Endothelial cell of umbilical vein (primary cell): ENCODE data around the gene COG5. TPM values are rescaled to one million over a fixed set of nuclear protein-coding genes. Genes with fewer than 3 reads are reported as not detected.

Experiments
- BruUV-seq: library from RNA; stranded (reverse); fragments of 400-500 nt; replicated peaks from 2 replicates; lab custom pipeline; 2021; lab: Mats Ljungman, UMichigan
- CTCF ChIA-PET: fragments of 300-600, 350-600 bp; sonication (Branson Sonifier 250); formaldehyde crosslinking; loops from one replicate; lab custom pipeline; 2021; ENCODE audit warnings: antibody characterized with exemption, inconsistent platforms; lab: Charles Lee
- POLR2A ChIA-PET: fragments of 300-600, 350-600 bp; sonication (Branson Sonifier 250); formaldehyde crosslinking; loops from one replicate; lab custom pipeline; 2021; ENCODE audit warnings: antibody characterized with exemption, inconsistent platforms; lab: Charles Lee
- DNase-seq: peaks from one replicate; pipeline ENCODE4 v3.0.0-alpha.2; 2011; ENCODE audit warnings: low read depth, low spot score
- FAIRE-seq: peaks from 2 replicates; lab custom pipeline; 2011; peaks lifted over from hg19 to GRCh38; lab: Jason Lieb, UNC
- H2AFZ ChIP-seq: 2 replicates; pipeline ENCODE4 v1.6.0; 2012; ENCODE audit warnings: low read depth, low read length, control low read depth, inconsistent platforms
- H3K27ac ChIP-seq: 2 replicates; pipeline ENCODE4 v1.5.1; 2011; ENCODE audit warnings: low read depth, mild to moderate bottlenecking, control low read depth, low read length, moderate library complexity; ENCODE audit not compliant: insufficient read depth
- H3K27me3 ChIP-seq, 2 experiments: 2 replicates each; pipeline versions ENCODE4 v1.6.0 to v1.6.1; 2011; ENCODE audit warnings: low read length in 2 of 2, mixed read lengths in 1 of 2; ENCODE audit not compliant: control insufficient read depth in 2 of 2, insufficient read depth in 2 of 2
- H3K36me3 ChIP-seq, 2 experiments: 2 replicates in 1 of 2; 3 replicates in 1 of 2; pipeline ENCODE4 v1.5.1; 2011; ENCODE audit warnings: low read length in 2 of 2, mild to moderate bottlenecking in 1 of 2, moderate library complexity in 1 of 2; ENCODE audit not compliant: control insufficient read depth in 2 of 2, insufficient read depth in 2 of 2; ENCODE audit errors: extremely low read depth in 1 of 2
- H3K4me1 ChIP-seq: 3 replicates; pipeline ENCODE4 v1.5.1; 2011; ENCODE audit warnings: mild to moderate bottlenecking, low read length; ENCODE audit not compliant: control insufficient read depth, insufficient read depth; ENCODE audit errors: extremely low read depth
- H3K4me2 ChIP-seq: 2 replicates; pipeline ENCODE4 v1.6.1; 2011; ENCODE audit warnings: low read length, control low read depth, mixed read lengths; ENCODE audit not compliant: insufficient read depth
- H3K4me3 ChIP-seq, 3 experiments: fragments of 200-600 bp in 1 of 3; sonication (generic), shearing (Covaris generic) in 1 of 3; replicated peaks in 1 of 3; 2 replicates each; pipeline ENCODE4 v1.5.1; 2011 to 2016; ENCODE audit warnings: control low read depth in 3 of 3, low read length in 3 of 3, mild to moderate bottlenecking in 2 of 3, inconsistent platforms in 1 of 3, low read depth in 1 of 3, moderate library complexity in 1 of 3; ENCODE audit not compliant: insufficient read depth in 1 of 3
- H3K79me2 ChIP-seq: 2 replicates; pipeline ENCODE4 v1.6.0; 2012; ENCODE audit warnings: low read length, inconsistent platforms; ENCODE audit not compliant: control insufficient read depth, insufficient read depth
- H3K9ac ChIP-seq: replicated peaks from 2 replicates; pipeline ENCODE3; 2011; ENCODE audit warnings: low read length, control low read depth; ENCODE audit not compliant: insufficient read depth; ENCODE audit errors: extremely low read depth
- H3K9me1 ChIP-seq: replicated peaks from 3 replicates; pipeline ENCODE4 v1.6.0; 2011; ENCODE audit warnings: mild to moderate bottlenecking, low read length; ENCODE audit not compliant: control insufficient read depth, insufficient read depth; ENCODE audit errors: extremely low read depth
- H3K9me3 ChIP-seq: replicated peaks from 2 replicates; pipeline ENCODE4 v1.5.1; 2012; ENCODE audit warnings: low read length, inconsistent platforms; ENCODE audit not compliant: control insufficient read depth, insufficient read depth
- H4K20me1 ChIP-seq: replicated peaks from 2 replicates; pipeline ENCODE3; 2011; ENCODE audit warnings: mild to moderate bottlenecking, low read length; ENCODE audit not compliant: control insufficient read depth, insufficient read depth; ENCODE audit errors: extremely low read depth
- EZH2 ChIP-seq: IDR thresholded peaks from 2 replicates; pipeline ENCODE4 v1.6.1; 2012; ENCODE audit warnings: borderline replicate concordance, low read depth, mild to moderate bottlenecking, moderate library complexity, low read length, inconsistent platforms; ENCODE audit not compliant: severe bottlenecking
- FOS ChIP-seq: IDR thresholded peaks from 2 replicates; pipeline ENCODE4 v1.6.1; 2011; ENCODE audit warnings: mild to moderate bottlenecking, low read length, moderate library complexity, borderline replicate concordance; ENCODE audit not compliant: insufficient read depth
- GATA2 ChIP-seq: IDR thresholded peaks from 2 replicates; pipeline ENCODE4 v1.7.0; 2011; ENCODE audit warnings: low read depth, mild to moderate bottlenecking, moderate library complexity, mixed read lengths, low read length; ENCODE audit not compliant: insufficient read length, insufficient read depth
- JUN ChIP-seq: IDR thresholded peaks from 2 replicates; pipeline ENCODE4 v1.6.1; 2011; ENCODE audit warnings: borderline replicate concordance, low read depth; ENCODE audit not compliant: insufficient read length, insufficient read depth
- POLR2A ChIP-seq: IDR thresholded peaks from 2 replicates; pipeline ENCODE4 v1.6.1; 2012; ENCODE audit warnings: low read depth, mild to moderate bottlenecking, control low read depth, low read length
- POLR2AphosphoS5 ChIP-seq: IDR thresholded peaks from 2 replicates; pipeline ENCODE4 v1.6.1; 2012; ENCODE audit warnings: low read depth, mild to moderate bottlenecking, control low read depth, low read length, moderate library complexity; ENCODE audit not compliant: insufficient read depth
- dilution Hi-C: fragments of 300-500 bp; cut with MboI; formaldehyde crosslinking; loops from one replicate; pipeline ENCODE4 v1.15.0; 2019; ENCODE audit warnings: low sequenced_read_pairs; ENCODE audit not compliant: extremely low pct_ligation_motif_present
- intact Hi-C: fragments of 100-400 bp; cut with micrococcal nuclease; formaldehyde crosslinking; loops from one replicate; pipeline ENCODE4 v1.10.0; 2022
- polyA plus RNA-seq, 4 experiments: library from polyadenylated mRNA; depleted of rRNA in 3 of 4; stranded (reverse) in 3 of 4; unstranded in 1 of 4; fragments of >200 nt; gene quantifications; 2 replicates each; pipeline versions ENCODE4 v1.2.1 to v1.2.3, GENCODE V29; 2011 to 2012; ENCODE audit warnings: missing spikeins in 1 of 4
- total RNA-seq: library from RNA; stranded (reverse); gene quantifications from 2 replicates; pipeline ENCODE4 v1.2.3, GENCODE V29; 2021
- TF ChIP-seq, protein P1 (sequence below): IDR thresholded peaks from 2 replicates; pipeline ENCODE4 v1.6.1; 2011; ENCODE audit not compliant: insufficient read depth, insufficient read length
- TF ChIP-seq, protein P2 (sequence below), 2 donors: IDR thresholded peaks; 1 replicate in 1 of 2; 2 replicates in 1 of 2; pipeline ENCODE4 v1.5.1; 2011; ENCODE audit warnings: low read length in 2 of 2, mild to moderate bottlenecking in 2 of 2, moderate library complexity in 2 of 2, control low read depth in 1 of 2, inconsistent platforms in 1 of 2, low read depth in 1 of 2; ENCODE audit not compliant: insufficient read depth in 1 of 2; ENCODE audit errors: extremely low read depth in 1 of 2

The COG5 gene
- total and polyA plus RNA-seq, 2 donors (not counting 3 experiments of a cell fraction or from before 2014, with no cell fraction given): 18.8 to 45.3 TPM

DNA sequence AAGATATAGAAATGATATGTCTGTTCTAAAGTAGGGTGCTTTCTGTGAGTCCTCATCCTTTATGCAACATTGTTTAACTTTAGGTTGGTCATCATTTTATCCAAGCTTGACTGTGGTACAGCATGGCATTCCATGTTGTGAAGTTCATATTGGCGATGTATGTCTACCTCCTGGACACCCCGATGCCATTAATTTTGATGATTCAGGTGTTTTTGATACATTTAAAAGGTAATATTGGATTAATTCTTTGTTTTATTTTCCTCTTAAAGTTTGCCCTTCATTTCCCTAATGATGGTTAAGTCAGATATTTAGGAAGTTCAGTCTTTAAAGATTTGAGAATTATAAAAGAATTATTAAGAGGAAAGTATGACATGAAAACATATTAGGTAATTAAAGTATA lies 373.6 kb downstream of the COG5 start:
- dilution Hi-C loops (no loop called here), intact Hi-C loops (no loop called here)
- no peaks in the 10 kb centered on the region for H3K9me1 ChIP-seq
- POLR2A ChIA-PET: interaction anchor here (1.3 kb wide), 1 partner anchor 21 kb away, joined by 7 read pairs; the partner anchor contains the start of gene HBP1
- H3K79me2 ChIP-seq: no peaks in the 10 kb centered on the region
- no peak overlapping the region for H3K27ac ChIP-seq
- no peak overlapping the region for H3K9ac ChIP-seq
- no peaks in the 10 kb centered on the region for H3K27me3 ChIP-seq
- DNase-seq (no peak), FAIRE-seq (no peak)
- no peak overlapping the region for H2AFZ ChIP-seq
- no peak overlapping the region for H3K4me3 ChIP-seq
- no peak overlapping the region for H3K4me2 ChIP-seq
- no TSS peak for BruUV-seq
- CTCF ChIA-PET: interaction anchor here (1.0 to 1.5 kb wide), 3 partner anchors 10 to 685 kb away, joined by 3 to 5 read pairs (median 3); no protein-coding TSS in a partner anchor
- H3K4me1 ChIP-seq: peaks cover 4% of the 10 kb centered on the region
- TF ChIP-seq GATA2 (no peak), POLR2A (no peak), POLR2AphosphoS5 (no peak), EZH2 (no peak), JUN (no peak), FOS (no peak)
- TF ChIP-seq, protein P1, sequence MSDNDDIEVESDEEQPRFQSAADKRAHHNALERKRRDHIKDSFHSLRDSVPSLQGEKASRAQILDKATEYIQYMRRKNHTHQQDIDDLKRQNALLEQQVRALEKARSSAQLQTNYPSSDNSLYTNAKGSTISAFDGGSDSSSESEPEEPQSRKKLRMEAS: no peak
- TF ChIP-seq, protein P2, sequence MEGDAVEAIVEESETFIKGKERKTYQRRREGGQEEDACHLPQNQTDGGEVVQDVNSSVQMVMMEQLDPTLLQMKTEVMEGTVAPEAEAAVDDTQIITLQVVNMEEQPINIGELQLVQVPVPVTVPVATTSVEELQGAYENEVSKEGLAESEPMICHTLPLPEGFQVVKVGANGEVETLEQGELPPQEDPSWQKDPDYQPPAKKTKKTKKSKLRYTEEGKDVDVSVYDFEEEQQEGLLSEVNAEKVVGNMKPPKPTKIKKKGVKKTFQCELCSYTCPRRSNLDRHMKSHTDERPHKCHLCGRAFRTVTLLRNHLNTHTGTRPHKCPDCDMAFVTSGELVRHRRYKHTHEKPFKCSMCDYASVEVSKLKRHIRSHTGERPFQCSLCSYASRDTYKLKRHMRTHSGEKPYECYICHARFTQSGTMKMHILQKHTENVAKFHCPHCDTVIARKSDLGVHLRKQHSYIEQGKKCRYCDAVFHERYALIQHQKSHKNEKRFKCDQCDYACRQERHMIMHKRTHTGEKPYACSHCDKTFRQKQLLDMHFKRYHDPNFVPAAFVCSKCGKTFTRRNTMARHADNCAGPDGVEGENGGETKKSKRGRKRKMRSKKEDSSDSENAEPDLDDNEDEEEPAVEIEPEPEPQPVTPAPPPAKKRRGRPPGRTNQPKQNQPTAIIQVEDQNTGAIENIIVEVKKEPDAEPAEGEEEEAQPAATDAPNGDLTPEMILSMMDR (IDR thresholded peaks at IDR 0.05; ENCODE audit: extremely low read depth in 1 of 2, insufficient read depth in 1 of 2, low read depth in 1 of 2, low read length in 2 of 2): no peak
- H3K36me3 ChIP-seq: peaks cover 17 to 22% of the 10 kb centered on the region in 2 experiments
- no peaks in the 10 kb centered on the region for H4K20me1 ChIP-seq
- H3K9me3 ChIP-seq: no peaks in the 10 kb centered on the region
